Fibroblast of mammary gland (primary cell): ENCODE results near the gene DLG2.
"Not testable (repeated sequence)": the region's sequence is repeated elsewhere in the genome, so short reads cannot be mapped to it uniquely, and the experiment has no call there.

Experiments
- DNase-seq: peaks from one replicate; pipeline ENCODE4 v3.0.0-alpha.2; 2010; ENCODE audit warnings: low read depth
- H3K4me3 ChIP-seq: 2 replicates; pipeline ENCODE4 v1.5.1; 2011; ENCODE audit warnings: low read depth, mild to moderate bottlenecking, low read length, moderate library complexity; ENCODE audit not compliant: control insufficient read depth
- TF ChIP-seq, protein P1 (sequence below): conservative IDR thresholded peaks from 2 replicates; pipeline ENCODE4 v1.5.1; 2011; ENCODE audit warnings: low read depth, low read length, inconsistent platforms; ENCODE audit not compliant: control insufficient read depth, insufficient read depth

Gene DLG2

DNA sequence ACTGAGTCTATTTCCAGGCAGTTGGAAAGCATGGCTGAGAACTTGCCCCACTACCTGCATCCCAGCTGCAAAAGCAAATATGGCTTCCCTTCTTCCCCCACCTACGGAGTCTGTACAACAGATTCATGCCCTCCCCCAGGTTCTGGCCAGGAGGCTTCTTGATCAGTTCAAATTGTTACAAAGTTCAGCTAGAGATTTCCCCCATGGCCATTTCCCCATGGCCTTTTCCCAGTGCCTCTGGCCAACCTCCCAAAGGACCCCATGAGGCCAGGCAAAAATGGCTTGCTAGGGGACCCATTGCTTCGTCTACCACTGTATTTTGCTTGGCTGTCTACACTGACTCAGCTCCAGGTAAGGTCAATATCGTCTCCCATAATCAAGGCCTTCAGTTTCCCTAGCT is 203.3 kb downstream of the DLG2 start:
- H3K4me3 ChIP-seq = no peak overlapping the region
- no peak for DNase-seq
- TF ChIP-seq, protein P1, sequence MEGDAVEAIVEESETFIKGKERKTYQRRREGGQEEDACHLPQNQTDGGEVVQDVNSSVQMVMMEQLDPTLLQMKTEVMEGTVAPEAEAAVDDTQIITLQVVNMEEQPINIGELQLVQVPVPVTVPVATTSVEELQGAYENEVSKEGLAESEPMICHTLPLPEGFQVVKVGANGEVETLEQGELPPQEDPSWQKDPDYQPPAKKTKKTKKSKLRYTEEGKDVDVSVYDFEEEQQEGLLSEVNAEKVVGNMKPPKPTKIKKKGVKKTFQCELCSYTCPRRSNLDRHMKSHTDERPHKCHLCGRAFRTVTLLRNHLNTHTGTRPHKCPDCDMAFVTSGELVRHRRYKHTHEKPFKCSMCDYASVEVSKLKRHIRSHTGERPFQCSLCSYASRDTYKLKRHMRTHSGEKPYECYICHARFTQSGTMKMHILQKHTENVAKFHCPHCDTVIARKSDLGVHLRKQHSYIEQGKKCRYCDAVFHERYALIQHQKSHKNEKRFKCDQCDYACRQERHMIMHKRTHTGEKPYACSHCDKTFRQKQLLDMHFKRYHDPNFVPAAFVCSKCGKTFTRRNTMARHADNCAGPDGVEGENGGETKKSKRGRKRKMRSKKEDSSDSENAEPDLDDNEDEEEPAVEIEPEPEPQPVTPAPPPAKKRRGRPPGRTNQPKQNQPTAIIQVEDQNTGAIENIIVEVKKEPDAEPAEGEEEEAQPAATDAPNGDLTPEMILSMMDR = no peak

DNA sequence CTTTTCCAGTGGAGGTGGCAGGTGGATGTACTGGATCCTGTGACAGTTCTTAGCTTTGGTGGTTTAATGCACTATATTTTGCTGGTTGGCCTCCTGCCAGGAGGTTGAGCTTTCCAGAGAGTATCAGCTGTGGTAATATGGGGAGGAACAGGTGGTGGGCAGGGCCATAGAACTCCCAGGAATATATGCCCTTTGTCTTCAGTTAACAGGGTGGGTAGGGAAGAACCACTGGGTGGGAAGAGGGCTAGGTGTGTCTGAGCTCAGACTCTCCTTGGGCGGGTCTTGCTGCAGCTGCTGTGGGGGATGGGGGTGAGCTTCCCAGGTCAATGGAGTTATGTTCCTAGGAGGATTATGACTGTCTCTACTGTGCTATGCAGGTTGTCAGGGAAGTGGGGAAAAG is 203.8 kb downstream of the DLG2 start:
- TF ChIP-seq, protein P1 = no peak

DNA sequence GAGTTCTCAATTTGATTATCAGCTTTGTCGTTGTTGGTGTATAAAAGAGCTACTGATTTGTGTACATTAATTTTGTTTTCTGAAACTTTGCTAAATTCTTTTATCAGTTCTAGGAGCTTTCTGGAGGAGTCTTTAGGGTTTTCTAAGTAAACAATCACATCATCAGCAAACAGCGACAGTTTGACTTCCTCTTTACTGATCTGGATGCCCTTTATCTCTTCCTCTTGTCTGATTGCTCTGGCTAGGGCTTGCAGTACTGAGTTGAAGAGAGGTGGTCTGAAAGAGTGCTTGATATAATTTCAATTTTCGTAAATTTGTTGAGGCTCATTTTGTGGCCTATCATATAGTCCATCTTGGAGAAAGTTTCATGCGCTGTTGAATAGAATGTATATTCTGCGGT is 213.0 kb downstream of the DLG2 start:
- no peak for DNase-seq
- TF ChIP-seq, protein P1 = no peak
- no peak overlapping the region for H3K4me3 ChIP-seq

More for the DNA sequence above, 203.8 kb downstream of the DLG2 start:
- no peak for DNase-seq
- H3K4me3 ChIP-seq = no peak overlapping the region

- TF ChIP-seq, protein P1 = no peak
- no peak overlapping the region for H3K4me3 ChIP-seq
- no peak for DNase-seq
These were observed 219.5 kb downstream of the DLG2 start for GRCh38 chr11:85407648-85408047.

DNA sequence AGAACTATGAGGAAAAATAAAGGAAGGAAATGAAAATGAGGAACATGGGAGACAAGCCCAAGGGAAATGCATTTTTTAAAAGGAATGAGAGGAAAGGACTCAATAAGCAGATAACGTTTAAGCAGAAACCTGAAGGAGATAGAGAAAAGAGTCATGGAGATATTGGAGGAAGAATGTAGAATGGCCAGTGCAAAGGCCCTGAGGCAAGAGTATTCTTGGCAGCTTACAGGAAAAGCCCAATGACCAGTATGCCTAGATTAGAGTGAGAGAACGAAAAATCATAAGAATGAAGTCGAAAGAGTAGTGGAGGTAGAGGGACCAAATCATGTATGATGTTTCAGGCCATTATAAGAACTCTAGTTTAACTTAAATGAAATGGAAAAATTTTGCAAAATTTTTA is 220.3 kb downstream of the DLG2 start:
- TF ChIP-seq, protein P1 = no peak
- H3K4me3 ChIP-seq = no peak overlapping the region

DNA sequence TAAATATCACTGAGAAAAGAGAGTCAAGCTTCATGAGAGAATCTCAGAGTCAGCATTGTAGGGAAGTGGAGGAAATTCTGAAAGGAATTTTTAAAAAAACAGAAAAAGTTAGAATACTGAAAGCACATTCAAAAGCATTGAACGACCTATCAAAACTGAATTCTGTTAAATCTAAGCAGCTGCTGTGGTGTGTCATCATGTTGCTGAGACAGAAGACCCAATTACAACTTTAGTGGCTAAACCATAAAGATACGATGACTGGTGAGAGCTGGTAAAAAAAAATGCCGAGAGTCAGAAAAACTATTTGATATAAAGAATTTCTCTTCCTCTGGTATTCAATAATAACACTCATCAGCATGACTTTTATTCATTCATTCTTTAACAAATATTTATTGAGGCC is 220.8 kb downstream of the DLG2 start:
- TF ChIP-seq, protein P1 = no peak

More for the DNA sequence above, 220.3 kb downstream of the DLG2 start:
- no peak for DNase-seq

GRCh38 chr11:85395515-85396055 is 231.6 kb downstream of the DLG2 start:
- not testable (repeated sequence) for H3K4me3 ChIP-seq, DNase-seq

More for the DNA sequence above, 220.8 kb downstream of the DLG2 start:
- no peak overlapping the region for H3K4me3 ChIP-seq
- DNase-seq = no peak
